HFFc6 (cell line): Measurements from ENCODE around the gene ZNF407. TPM values are rescaled to one million over a fixed set of nuclear protein-coding genes. Genes with fewer than 3 reads are reported as not detected.

ENCODE experiments used
- DNase-seq: peaks from one replicate; pipeline ENCODE4 v3.0.0-alpha.2; 2018
- H3K27ac Mint-ChIP-seq: 2 replicates; pipeline ENCODE4 v1.8.0; 2020; ENCODE audit warnings: mild to moderate bottlenecking, mixed read lengths
- H3K27me3 Mint-ChIP-seq: 2 replicates; pipeline ENCODE4 v1.8.0; 2021; ENCODE audit warnings: mild to moderate bottlenecking, moderate library complexity, mixed read lengths; ENCODE audit not compliant: insufficient read depth
- H3K36me3 Mint-ChIP-seq: 2 replicates; pipeline ENCODE4 v1.8.0; 2021; ENCODE audit warnings: low read depth, mixed read lengths
- H3K4me1 Mint-ChIP-seq: 2 replicates; pipeline ENCODE4 v1.8.0; 2020; ENCODE audit warnings: low read depth, mixed read lengths
- H3K4me3 Mint-ChIP-seq: 2 replicates; pipeline ENCODE4 v1.8.0; 2020; ENCODE audit warnings: mild to moderate bottlenecking, moderate library complexity, mixed read lengths
- H3K9me3 Mint-ChIP-seq: 2 replicates; pipeline ENCODE4 v1.8.0; 2020; ENCODE audit warnings: mild to moderate bottlenecking, mixed read lengths
- CTCF ChIP-seq: fragments of 200-600 bp; sonication (generic); IDR thresholded peaks from 2 replicates; pipeline ENCODE4 v1.5.0; 2021; ENCODE audit warnings: antibody characterized with exemption, mild to moderate bottlenecking
- total RNA-seq, 6 experiments: library from RNA; stranded (reverse); fragmentation: NEBNext Ultra II Directional; extraction: Animal tissue kit (Norgen Biotek cat#: 25700); gene quantifications; 2 replicates in 1 of 6; 3 replicates in 5 of 6; pipeline ENCODE4 v1.2.3, GENCODE V29; 2021

The ZNF407 gene
- total RNA-seq, 6 experiments from 2014 or later: 7.9 to 9.7 (median 9.1) TPM

- DNase-seq: peak; percentile 69
- H3K4me3 Mint-ChIP-seq: peak overlapping the region; percentile 62
- H3K27me3 Mint-ChIP-seq: no peaks in the 10 kb centered on the region
- peak overlapping the region; percentile 71 for H3K27ac Mint-ChIP-seq
- H3K36me3 Mint-ChIP-seq: no peaks in the 10 kb centered on the region; the same call in 1 of the 2 replicates
- H3K9me3 Mint-ChIP-seq: no peaks in the 10 kb centered on the region
- H3K4me1 Mint-ChIP-seq: peaks cover 29% of the 10 kb centered on the region
- TF ChIP-seq CTCF: no peak
Measured at GRCh38 chr18:74796841-74797576, 199.3 kb downstream of the ZNF407 start.

- H3K36me3 Mint-ChIP-seq: no peaks in the 10 kb centered on the region; the same call in 1 of the 2 replicates
- H3K4me3 Mint-ChIP-seq: peak overlapping the region; percentile 62
- peaks cover 29% of the 10 kb centered on the region for H3K4me1 Mint-ChIP-seq
- no peak for TF ChIP-seq CTCF
- peak overlapping the region; percentile 71 for H3K27ac Mint-ChIP-seq
- H3K9me3 Mint-ChIP-seq: no peaks in the 10 kb centered on the region
- H3K27me3 Mint-ChIP-seq: no peaks in the 10 kb centered on the region
- DNase-seq: no peak
Measured at GRCh38 chr18:74797577-74798151, 200.0 kb downstream of the ZNF407 start.

- H3K9me3 Mint-ChIP-seq: no peaks in the 10 kb centered on the region
- H3K27ac Mint-ChIP-seq: no peak overlapping the region
- DNase-seq: no peak
- TF ChIP-seq CTCF: no peak
- no peak overlapping the region for H3K4me3 Mint-ChIP-seq
- H3K36me3 Mint-ChIP-seq: peaks cover 5% of the 10 kb centered on the region; the same call in 1 of the 2 replicates
- H3K4me1 Mint-ChIP-seq: peaks cover 39% of the 10 kb centered on the region
- H3K27me3 Mint-ChIP-seq: no peaks in the 10 kb centered on the region
Measured at GRCh38 chr18:74799542-74799941, 201.9 kb downstream of the ZNF407 start.

GRCh38 chr18:74800098-74800497 is 202.4 kb downstream of the ZNF407 start:
- H3K27me3 Mint-ChIP-seq: no peaks in the 10 kb centered on the region
- peaks cover 44% of the 10 kb centered on the region for H3K4me1 Mint-ChIP-seq
- no peak overlapping the region for H3K27ac Mint-ChIP-seq

GRCh38 chr18:74803117-74803516 is 205.4 kb downstream of the ZNF407 start:
- no peaks in the 10 kb centered on the region for H3K9me3 Mint-ChIP-seq
- peaks cover 50% of the 10 kb centered on the region for H3K4me1 Mint-ChIP-seq
- H3K27me3 Mint-ChIP-seq: no peaks in the 10 kb centered on the region
- no peak for DNase-seq
- no peak overlapping the region for H3K27ac Mint-ChIP-seq
- peaks cover 5% of the 10 kb centered on the region; the same call in 1 of the 2 replicates for H3K36me3 Mint-ChIP-seq
- TF ChIP-seq CTCF: no peak
- H3K4me3 Mint-ChIP-seq: no peak overlapping the region

More at GRCh38 chr18:74800098-74800497, 202.4 kb downstream of the ZNF407 start:
- DNase-seq: no peak
- TF ChIP-seq CTCF: no peak
- H3K4me3 Mint-ChIP-seq: no peak overlapping the region
- H3K9me3 Mint-ChIP-seq: no peaks in the 10 kb centered on the region
- H3K36me3 Mint-ChIP-seq: peaks cover 5% of the 10 kb centered on the region; the same call in 1 of the 2 replicates
